MM.1S (cell line): ENCODE data around the gene WIPF2.

ENCODE experiments used
- EZH2 ChIP-seq: fragments of 300-600 bp; sonication (generic); optimal IDR thresholded peaks from 2 replicates; pipeline ENCODE3; 2017; ENCODE audit warnings: low read depth, mild to moderate bottlenecking, antibody characterized with exemption, low read length, mixed read lengths
- EZH2phosphoT487 ChIP-seq: fragments of 300-600 bp; sonication (generic); IDR thresholded peaks from 2 replicates; pipeline ENCODE4 v1.6.1; 2018; ENCODE audit warnings: antibody characterized with exemption, low read length
- TF ChIP-seq, protein P1 (sequence below): fragments of 300-600 bp; sonication (generic); IDR thresholded peaks from 2 replicates; pipeline ENCODE4 v1.5.1; 2016; ENCODE audit warnings: antibody characterized with exemption, low read length, mixed read lengths

DNA sequence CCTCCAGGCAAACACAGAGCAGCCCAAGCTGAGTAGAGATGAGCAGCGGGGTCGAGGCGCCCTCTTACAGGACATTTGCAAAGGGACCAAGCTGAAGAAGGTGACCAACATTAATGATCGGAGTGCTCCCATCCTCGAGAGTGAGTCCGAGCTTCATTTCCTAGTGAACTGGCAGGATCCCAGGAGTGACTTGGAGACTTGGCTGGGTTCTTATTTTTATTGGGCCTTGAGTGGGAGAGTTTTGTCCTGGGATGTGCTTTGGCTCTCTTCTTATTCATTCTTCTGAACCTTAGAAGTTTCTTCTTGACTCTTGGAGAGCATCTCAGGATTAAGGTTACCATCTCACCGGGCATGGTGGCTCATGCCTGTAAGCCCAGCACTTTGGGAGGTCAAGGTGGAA lies 41.4 kb downstream of the WIPF2 start:
- TF ChIP-seq, protein P1, sequence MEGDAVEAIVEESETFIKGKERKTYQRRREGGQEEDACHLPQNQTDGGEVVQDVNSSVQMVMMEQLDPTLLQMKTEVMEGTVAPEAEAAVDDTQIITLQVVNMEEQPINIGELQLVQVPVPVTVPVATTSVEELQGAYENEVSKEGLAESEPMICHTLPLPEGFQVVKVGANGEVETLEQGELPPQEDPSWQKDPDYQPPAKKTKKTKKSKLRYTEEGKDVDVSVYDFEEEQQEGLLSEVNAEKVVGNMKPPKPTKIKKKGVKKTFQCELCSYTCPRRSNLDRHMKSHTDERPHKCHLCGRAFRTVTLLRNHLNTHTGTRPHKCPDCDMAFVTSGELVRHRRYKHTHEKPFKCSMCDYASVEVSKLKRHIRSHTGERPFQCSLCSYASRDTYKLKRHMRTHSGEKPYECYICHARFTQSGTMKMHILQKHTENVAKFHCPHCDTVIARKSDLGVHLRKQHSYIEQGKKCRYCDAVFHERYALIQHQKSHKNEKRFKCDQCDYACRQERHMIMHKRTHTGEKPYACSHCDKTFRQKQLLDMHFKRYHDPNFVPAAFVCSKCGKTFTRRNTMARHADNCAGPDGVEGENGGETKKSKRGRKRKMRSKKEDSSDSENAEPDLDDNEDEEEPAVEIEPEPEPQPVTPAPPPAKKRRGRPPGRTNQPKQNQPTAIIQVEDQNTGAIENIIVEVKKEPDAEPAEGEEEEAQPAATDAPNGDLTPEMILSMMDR, result no peak
- TF ChIP-seq EZH2 (no peak), EZH2phosphoT487 (no peak)
